Measurements from ENCODE around the gene DUSP16.

- no peak for TF ChIP-seq POLR2A (IDR thresholded peaks at IDR 0.05)
- TF ChIP-seq CTCF (IDR thresholded peaks at IDR 0.05), result no peak
Observed at GRCh38 chr12:12577786-12578185, 15.1 kb upstream of the DUSP16 start.
